ENCODE results near the gene CHMP1B. TPM values are rescaled to one million over a fixed set of nuclear protein-coding genes. Genes with fewer than 3 reads are reported as not detected.

Gene CHMP1B
- polyA plus RNA-seq, 1 donor: 48.2 TPM

DNA sequence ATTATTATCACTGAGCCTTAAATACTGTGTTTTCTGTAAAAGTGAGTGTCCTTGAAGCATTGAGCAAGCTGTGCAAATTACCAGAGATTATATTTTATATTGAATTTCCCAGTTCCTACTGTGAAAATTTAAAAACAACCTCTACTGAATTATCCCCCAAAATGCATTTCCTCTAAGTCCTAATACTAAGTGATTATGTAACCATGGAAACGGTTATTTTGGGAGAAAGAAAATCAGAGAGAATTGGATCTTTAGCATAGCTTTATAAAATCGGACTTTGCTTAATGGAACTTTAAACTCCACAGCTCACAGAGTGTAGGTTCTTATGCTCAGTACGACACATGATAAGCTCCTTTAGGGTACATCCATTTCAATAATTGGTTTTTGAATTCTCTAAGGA is 19.3 kb upstream of the CHMP1B start:
- no peaks in the 10 kb centered on the region for H3K36me3 ChIP-seq (ENCODE audit: control insufficient read depth, insufficient read depth, low read length)
- no peaks in the 10 kb centered on the region for H3K27me3 ChIP-seq (ENCODE audit: control insufficient read depth, insufficient read depth, low read length)
- DNase-seq: no peak
- H3K4me1 ChIP-seq (ENCODE audit: control insufficient read depth, insufficient read depth, low read length): no peaks in the 10 kb centered on the region
- no peak overlapping the region for H3K4me3 ChIP-seq (ENCODE audit: low read length)
- no peaks in the 10 kb centered on the region for H3K9me3 ChIP-seq (ENCODE audit: control insufficient read depth, low read depth, low read length)
- no peak overlapping the region for H3K27ac ChIP-seq (ENCODE audit: low read length)
- WGBS (ENCODE audit: insufficient coverage, low lambda C conversion rate): no CpG with 5 or more reads among the region's 3 CpGs

DNA sequence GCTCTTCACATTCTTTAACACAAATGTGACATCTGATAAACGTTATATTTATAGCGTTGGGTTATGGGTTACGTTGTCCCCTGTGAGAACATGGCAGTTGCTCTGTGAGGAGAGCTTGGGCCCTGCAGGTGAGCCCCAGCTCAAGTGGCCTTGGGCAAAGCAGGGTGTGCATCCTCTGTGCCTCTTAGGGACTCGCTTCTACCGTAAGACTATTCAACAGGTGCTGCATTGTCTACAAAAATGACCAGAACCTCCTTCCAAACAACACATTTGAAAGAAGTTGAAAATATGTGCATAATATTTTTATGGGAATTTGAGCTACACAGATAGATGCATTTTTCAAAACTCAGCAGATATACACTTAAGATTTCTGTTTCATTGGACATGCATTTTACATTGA is 16.4 kb upstream of the CHMP1B start:
- WGBS (ENCODE audit: insufficient coverage, low lambda C conversion rate): no CpG with 5 or more reads among the region's 5 CpGs
- H3K4me1 ChIP-seq (ENCODE audit: control insufficient read depth, insufficient read depth, low read length): no peaks in the 10 kb centered on the region
- DNase-seq: no peak
- H3K36me3 ChIP-seq (ENCODE audit: control insufficient read depth, insufficient read depth, low read length): no peaks in the 10 kb centered on the region
- no peak overlapping the region for H3K4me3 ChIP-seq (ENCODE audit: low read length)
- no peaks in the 10 kb centered on the region for H3K9me3 ChIP-seq (ENCODE audit: control insufficient read depth, low read depth, low read length)
- no peaks in the 10 kb centered on the region for H3K27me3 ChIP-seq (ENCODE audit: control insufficient read depth, insufficient read depth, low read length)
- no peak overlapping the region for H3K27ac ChIP-seq (ENCODE audit: low read length)

DNA sequence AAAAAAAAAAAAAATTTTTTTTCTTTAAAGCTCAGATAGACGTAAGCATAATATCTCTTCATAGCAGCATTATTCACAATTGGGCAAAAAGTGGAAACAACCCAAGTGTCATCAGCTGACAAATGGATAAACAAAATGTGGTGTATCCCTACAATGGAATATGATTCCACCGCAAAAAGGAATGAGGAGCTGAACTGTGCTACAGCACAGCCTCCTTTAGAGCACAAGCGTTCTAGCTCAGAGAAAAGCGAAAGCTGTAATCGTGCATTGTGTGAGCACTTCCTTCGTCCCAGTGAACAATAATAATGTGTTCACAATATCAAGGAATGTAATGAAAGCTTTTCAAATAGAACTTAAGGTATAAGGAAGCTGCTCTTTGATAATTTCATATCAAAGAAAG is 11.7 kb upstream of the CHMP1B start:
- Histone ChIP-seq H3K4me1 (ENCODE audit: control insufficient read depth, insufficient read depth, low read length) (no peaks in the 10 kb centered on the region), H3K4me3 (ENCODE audit: low read length) (no peak overlapping the region), H3K27ac (ENCODE audit: low read length) (no peak overlapping the region), H3K27me3 (ENCODE audit: control insufficient read depth, insufficient read depth, low read length) (no peaks in the 10 kb centered on the region), H3K36me3 (ENCODE audit: control insufficient read depth, insufficient read depth, low read length) (no peaks in the 10 kb centered on the region), H3K9me3 (ENCODE audit: control insufficient read depth, low read depth, low read length) (no peaks in the 10 kb centered on the region)
- no peak for DNase-seq
- 81% methylated on average over 3 of the region's 6 CpGs for WGBS (ENCODE audit: insufficient coverage, low lambda C conversion rate)

DNA sequence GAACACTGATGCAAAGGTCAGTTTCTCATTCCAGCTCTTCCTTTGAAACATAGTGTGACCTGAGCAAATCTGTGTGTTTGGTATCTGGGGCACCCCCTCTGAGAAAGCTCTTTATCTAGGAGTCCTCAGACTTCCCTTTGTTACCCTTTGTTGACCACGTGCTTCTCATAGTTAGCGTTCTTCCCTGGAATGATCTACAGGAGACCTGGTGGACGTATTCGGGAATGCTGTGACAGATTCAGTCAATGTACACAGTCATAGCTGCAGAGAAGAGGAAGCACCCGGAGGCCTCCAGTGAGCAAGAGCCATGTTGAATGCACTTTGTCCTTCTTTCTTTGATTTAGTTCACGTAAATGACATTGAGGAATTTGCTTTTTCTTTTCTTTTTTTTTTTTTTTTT is 10.7 kb upstream of the CHMP1B start:
- H3K4me1 ChIP-seq (ENCODE audit: control insufficient read depth, insufficient read depth, low read length): no peaks in the 10 kb centered on the region
- 30% methylated on average over 2 of the region's 6 CpGs for WGBS (ENCODE audit: insufficient coverage, low lambda C conversion rate)
- H3K36me3 ChIP-seq (ENCODE audit: control insufficient read depth, insufficient read depth, low read length): no peaks in the 10 kb centered on the region
- DNase-seq: peak; percentile 42 to 71
- no peaks in the 10 kb centered on the region for H3K27me3 ChIP-seq (ENCODE audit: control insufficient read depth, insufficient read depth, low read length)
- H3K9me3 ChIP-seq (ENCODE audit: control insufficient read depth, low read depth, low read length): no peaks in the 10 kb centered on the region
- H3K4me3 ChIP-seq (ENCODE audit: low read length): no peak overlapping the region
- peak overlapping the region; percentile 52 for H3K27ac ChIP-seq (ENCODE audit: low read length)

DNA sequence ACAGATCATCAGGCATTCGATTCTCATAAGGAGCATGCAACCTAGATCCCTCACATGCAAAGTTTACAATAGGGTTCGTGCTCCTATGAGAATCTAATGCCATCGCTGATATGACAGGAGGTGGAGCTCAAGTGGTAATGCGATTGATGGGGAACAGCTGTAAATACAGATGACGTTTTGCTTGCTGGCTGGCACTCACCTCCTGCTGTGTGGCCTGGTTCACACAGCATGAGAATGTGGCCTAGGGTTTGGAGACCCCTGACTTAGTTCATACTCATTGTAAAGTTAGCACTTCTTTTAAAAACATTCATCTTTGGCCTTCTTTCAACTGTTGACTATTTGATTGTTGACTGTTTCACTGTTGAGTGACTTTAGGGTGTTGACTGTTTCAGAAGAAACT is 8.7 kb upstream of the CHMP1B start:
- WGBS (ENCODE audit: insufficient coverage, low lambda C conversion rate): no CpG with 5 or more reads among the region's 5 CpGs
- H3K4me1 ChIP-seq (ENCODE audit: control insufficient read depth, insufficient read depth, low read length): no peaks in the 10 kb centered on the region
- no peaks in the 10 kb centered on the region for H3K9me3 ChIP-seq (ENCODE audit: control insufficient read depth, low read depth, low read length)
- no peaks in the 10 kb centered on the region for H3K36me3 ChIP-seq (ENCODE audit: control insufficient read depth, insufficient read depth, low read length)
- no peaks in the 10 kb centered on the region for H3K27me3 ChIP-seq (ENCODE audit: control insufficient read depth, insufficient read depth, low read length)
- DNase-seq: no peak
- H3K4me3 ChIP-seq (ENCODE audit: low read length): no peak overlapping the region
- H3K27ac ChIP-seq (ENCODE audit: low read length): no peak overlapping the region

DNA sequence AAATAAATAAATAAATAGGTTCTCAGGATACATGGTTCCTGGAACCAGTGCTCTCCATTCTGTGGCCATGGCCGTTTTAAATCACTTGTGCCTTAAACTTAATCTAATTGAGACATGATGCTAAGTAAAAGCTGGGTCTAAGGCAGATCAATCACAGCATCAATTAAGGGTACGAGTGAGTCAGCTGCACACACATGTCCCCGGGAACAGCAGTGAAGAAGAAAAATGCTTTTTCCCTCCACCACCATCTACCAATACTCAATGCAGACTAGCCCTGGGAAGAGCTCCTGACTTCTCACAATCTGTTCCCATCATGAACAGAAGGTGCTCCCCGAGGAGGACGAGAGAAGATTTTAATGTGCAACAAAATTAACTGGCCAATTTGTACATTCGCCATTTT is 6.8 kb upstream of the CHMP1B start:
- Histone ChIP-seq H3K4me1 (ENCODE audit: control insufficient read depth, insufficient read depth, low read length) (no peaks in the 10 kb centered on the region), H3K27me3 (ENCODE audit: control insufficient read depth, insufficient read depth, low read length) (no peaks in the 10 kb centered on the region), H3K4me3 (ENCODE audit: low read length) (no peak overlapping the region), H3K9me3 (ENCODE audit: control insufficient read depth, low read depth, low read length) (no peaks in the 10 kb centered on the region), H3K36me3 (ENCODE audit: control insufficient read depth, insufficient read depth, low read length) (no peaks in the 10 kb centered on the region), H3K27ac (ENCODE audit: low read length) (no peak overlapping the region)
- DNase-seq: no peak
- WGBS (ENCODE audit: insufficient coverage, low lambda C conversion rate): 100% methylated on average over 3 of the region's 6 CpGs

DNA sequence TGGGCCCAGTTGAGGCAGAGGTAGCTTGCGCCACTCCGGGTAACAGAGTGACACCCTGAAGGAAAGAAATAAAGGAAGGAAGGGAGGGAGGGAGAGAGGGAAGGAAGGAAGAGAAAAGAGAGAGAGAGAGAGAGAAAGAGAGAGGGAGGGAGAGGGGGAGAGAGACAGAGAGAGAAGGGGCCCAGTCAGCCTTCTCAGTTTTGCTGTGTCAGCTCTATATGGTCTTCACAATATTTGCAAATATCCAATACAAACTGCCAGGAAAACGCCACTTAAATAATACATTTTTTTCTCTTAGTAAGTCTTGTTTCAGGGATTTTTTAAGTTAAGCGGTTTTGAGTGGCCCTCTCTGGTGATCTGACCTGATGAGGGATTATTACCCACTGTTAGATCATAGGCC is 5.6 kb upstream of the CHMP1B start:
- no peak overlapping the region for H3K27ac ChIP-seq (ENCODE audit: low read length)
- WGBS (ENCODE audit: insufficient coverage, low lambda C conversion rate): 90% methylated on average over 2 of the region's 4 CpGs
- no peaks in the 10 kb centered on the region for H3K9me3 ChIP-seq (ENCODE audit: control insufficient read depth, low read depth, low read length)
- peaks cover 4% of the 10 kb centered on the region for H3K4me1 ChIP-seq (ENCODE audit: control insufficient read depth, insufficient read depth, low read length)
- no peaks in the 10 kb centered on the region for H3K27me3 ChIP-seq (ENCODE audit: control insufficient read depth, insufficient read depth, low read length)
- H3K4me3 ChIP-seq (ENCODE audit: low read length): no peak overlapping the region
- no peak for DNase-seq
- no peaks in the 10 kb centered on the region for H3K36me3 ChIP-seq (ENCODE audit: control insufficient read depth, insufficient read depth, low read length)

DNA sequence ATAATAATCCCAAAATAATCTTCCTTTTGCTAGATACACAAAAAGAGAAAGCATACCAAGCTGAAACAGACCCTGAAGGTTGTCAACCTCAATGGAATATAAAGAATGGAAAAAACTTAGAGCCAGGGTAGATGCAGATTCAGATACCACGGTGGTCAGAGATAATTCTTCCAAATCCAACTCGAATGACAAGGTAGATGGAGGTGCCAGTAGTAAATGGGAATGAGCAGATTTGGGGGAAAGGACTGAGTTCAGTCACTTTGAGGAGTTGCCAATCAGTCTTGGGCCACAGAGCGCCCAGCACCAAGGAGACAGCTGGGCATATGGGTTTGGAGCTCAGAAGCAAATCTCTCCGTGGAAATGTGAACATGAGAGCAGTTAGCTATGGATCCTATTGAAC is 3.4 kb upstream of the CHMP1B start:
- DNase-seq: no peak
- peaks cover 4% of the 10 kb centered on the region for H3K4me1 ChIP-seq (ENCODE audit: control insufficient read depth, insufficient read depth, low read length)
- no peak overlapping the region for H3K4me3 ChIP-seq (ENCODE audit: low read length)
- H3K36me3 ChIP-seq (ENCODE audit: control insufficient read depth, insufficient read depth, low read length): no peaks in the 10 kb centered on the region
- no peaks in the 10 kb centered on the region for H3K9me3 ChIP-seq (ENCODE audit: control insufficient read depth, low read depth, low read length)
- H3K27ac ChIP-seq (ENCODE audit: low read length): no peak overlapping the region
- no peaks in the 10 kb centered on the region for H3K27me3 ChIP-seq (ENCODE audit: control insufficient read depth, insufficient read depth, low read length)
- no CpG with 5 or more reads among the region's 4 CpGs for WGBS (ENCODE audit: insufficient coverage, low lambda C conversion rate)

DNA sequence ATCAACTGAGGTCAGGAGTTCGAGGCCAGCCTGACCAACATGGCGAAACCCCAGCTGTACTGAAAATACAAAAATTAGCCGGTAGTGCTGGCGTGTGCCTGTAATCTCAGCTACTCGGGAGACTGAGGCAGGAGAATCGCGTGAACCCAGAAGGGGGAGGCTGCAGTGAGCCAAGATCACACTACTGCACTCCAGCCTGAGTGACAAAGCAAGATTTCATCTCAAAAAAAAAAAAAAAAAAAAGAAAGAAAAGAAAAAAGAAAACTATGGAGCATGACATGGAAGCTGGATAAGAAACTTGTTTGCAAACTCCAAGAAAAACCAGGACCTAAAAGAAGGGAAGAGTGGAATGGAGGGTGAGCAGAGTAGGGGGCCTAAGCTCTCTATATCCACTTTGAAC is 1.9 kb upstream of the CHMP1B start:
- no peak overlapping the region for H3K4me3 ChIP-seq (ENCODE audit: low read length)
- peaks cover 4% of the 10 kb centered on the region for H3K4me1 ChIP-seq (ENCODE audit: control insufficient read depth, insufficient read depth, low read length)
- WGBS (ENCODE audit: insufficient coverage, low lambda C conversion rate): no CpG with 5 or more reads among the region's 7 CpGs
- H3K36me3 ChIP-seq (ENCODE audit: control insufficient read depth, insufficient read depth, low read length): no peaks in the 10 kb centered on the region
- no peaks in the 10 kb centered on the region for H3K9me3 ChIP-seq (ENCODE audit: control insufficient read depth, low read depth, low read length)
- H3K27me3 ChIP-seq (ENCODE audit: control insufficient read depth, insufficient read depth, low read length): no peaks in the 10 kb centered on the region
- no peak overlapping the region for H3K27ac ChIP-seq (ENCODE audit: low read length)
- no peak for DNase-seq

DNA sequence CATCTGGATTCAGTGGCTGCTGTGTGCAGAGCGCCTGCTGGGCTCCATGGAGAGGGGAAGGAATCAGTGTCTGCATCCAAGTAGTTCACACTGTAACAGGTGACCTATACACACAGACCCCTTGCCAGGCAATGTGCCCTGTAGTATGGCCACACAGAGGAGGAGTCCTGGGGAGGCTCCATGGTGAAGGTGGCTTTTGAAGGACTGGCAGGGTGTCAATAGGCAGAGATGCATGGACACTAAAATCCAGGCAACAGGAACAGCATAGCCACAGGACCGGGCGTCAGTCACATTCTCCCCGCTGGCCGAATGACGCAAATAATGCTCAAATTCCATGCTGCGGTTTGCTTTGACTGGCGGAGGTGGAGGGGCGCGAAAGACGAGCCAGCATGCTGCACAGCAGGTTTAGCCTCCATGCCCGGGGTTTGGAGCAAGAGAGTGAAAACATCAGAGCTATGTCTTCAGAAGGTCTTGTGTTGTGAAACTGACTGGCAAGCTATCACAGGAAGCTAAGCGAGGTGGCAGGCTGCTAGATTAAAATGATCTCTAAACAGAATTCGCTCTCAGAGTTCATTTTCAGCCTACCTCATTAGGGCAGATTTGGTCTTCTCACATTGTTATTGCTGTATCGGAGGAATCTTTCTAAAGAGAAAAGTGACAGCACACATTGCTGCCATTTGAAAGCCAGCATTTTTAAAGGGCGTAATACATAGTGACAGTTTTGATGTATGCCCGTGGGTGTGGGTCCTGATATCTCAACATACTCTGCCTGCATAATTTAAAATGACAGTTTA is 1.2 kb upstream of the CHMP1B start:
- H3K4me1 ChIP-seq (ENCODE audit: control insufficient read depth, insufficient read depth, low read length): peaks cover 4% of the 10 kb centered on the region
- H3K27ac ChIP-seq (ENCODE audit: low read length): peak overlapping the region; percentile 51
- no peaks in the 10 kb centered on the region for H3K36me3 ChIP-seq (ENCODE audit: control insufficient read depth, insufficient read depth, low read length)
- peak overlapping the region; percentile 89 for H3K4me3 ChIP-seq (ENCODE audit: low read length)
- H3K9me3 ChIP-seq (ENCODE audit: control insufficient read depth, low read depth, low read length): no peaks in the 10 kb centered on the region
- DNase-seq: peak; percentile 61 to 78
- WGBS (ENCODE audit: insufficient coverage, low lambda C conversion rate): no CpG with 5 or more reads among the region's 17 CpGs
- H3K27me3 ChIP-seq (ENCODE audit: control insufficient read depth, insufficient read depth, low read length): no peaks in the 10 kb centered on the region

DNA sequence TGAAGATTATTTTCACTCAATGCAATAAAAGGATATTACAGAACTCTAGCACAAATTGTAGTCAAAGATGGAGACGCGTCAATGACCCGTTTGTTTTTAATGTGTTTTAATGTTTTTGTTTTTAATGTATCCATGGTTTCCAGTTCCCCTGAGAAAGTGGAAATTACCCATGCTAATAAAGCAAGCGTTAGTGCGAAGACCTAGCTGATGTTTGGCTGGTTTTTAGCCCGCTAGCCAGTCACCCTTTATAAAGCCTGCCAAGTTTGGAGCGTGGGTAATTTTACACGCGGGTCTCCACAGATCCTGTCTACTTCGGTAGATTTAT is 430 bp upstream of the CHMP1B start:
- H3K27me3 ChIP-seq (ENCODE audit: control insufficient read depth, insufficient read depth, low read length): no peaks in the 10 kb centered on the region
- peak overlapping the region; percentile 95 for H3K27ac ChIP-seq (ENCODE audit: low read length)
- H3K9me3 ChIP-seq (ENCODE audit: control insufficient read depth, low read depth, low read length): no peaks in the 10 kb centered on the region
- no peak for DNase-seq
- H3K4me1 ChIP-seq (ENCODE audit: control insufficient read depth, insufficient read depth, low read length): peaks cover 4% of the 10 kb centered on the region
- H3K36me3 ChIP-seq (ENCODE audit: control insufficient read depth, insufficient read depth, low read length): no peaks in the 10 kb centered on the region
- WGBS (ENCODE audit: insufficient coverage, low lambda C conversion rate): 7% methylated on average over 3 of the region's 10 CpGs
- peak overlapping the region; percentile 89 for H3K4me3 ChIP-seq (ENCODE audit: low read length)

Measured in large intestine (tissue), 3 donors.